NCI-H510A treated with DMSO at 0.1 percent for 48 hours (cell line): Measurements from ENCODE around the gene TDG.
"Not testable (repeated sequence)": the region's sequence is repeated elsewhere in the genome, so short reads cannot be mapped to it uniquely, and the experiment has no call there.

Experiments
- DNase-seq: peaks from one replicate; lab custom pipeline; 2025; lab: John Stamatoyannopoulos, UW

The TDG gene

GRCh38 chr12:104023710-104024109, 58.0 kb downstream of the TDG start:
- no peak for DNase-seq

GRCh38 chr12:104024348-104024747, 58.7 kb downstream of the TDG start:
- no peak for DNase-seq

DNA sequence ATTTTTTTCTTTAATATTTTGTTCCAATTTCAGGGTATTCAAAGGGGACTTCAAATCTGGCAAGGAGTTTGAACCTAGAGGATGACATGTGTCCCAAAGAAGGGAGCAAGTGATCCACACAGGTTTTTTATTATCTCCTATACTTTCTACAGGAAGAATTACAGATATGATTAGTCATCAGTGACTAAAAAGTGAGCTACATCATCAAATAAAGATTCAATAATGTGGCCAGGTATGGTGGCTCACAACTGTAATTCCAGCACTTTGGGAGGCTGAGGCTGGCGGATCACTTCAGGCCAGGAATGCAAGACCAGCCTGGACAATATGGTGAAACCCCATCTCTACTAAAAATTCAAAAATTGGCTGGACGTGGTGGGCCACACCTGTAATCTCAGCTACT, 60.1 kb downstream of the TDG start:
- no peak for DNase-seq

DNA sequence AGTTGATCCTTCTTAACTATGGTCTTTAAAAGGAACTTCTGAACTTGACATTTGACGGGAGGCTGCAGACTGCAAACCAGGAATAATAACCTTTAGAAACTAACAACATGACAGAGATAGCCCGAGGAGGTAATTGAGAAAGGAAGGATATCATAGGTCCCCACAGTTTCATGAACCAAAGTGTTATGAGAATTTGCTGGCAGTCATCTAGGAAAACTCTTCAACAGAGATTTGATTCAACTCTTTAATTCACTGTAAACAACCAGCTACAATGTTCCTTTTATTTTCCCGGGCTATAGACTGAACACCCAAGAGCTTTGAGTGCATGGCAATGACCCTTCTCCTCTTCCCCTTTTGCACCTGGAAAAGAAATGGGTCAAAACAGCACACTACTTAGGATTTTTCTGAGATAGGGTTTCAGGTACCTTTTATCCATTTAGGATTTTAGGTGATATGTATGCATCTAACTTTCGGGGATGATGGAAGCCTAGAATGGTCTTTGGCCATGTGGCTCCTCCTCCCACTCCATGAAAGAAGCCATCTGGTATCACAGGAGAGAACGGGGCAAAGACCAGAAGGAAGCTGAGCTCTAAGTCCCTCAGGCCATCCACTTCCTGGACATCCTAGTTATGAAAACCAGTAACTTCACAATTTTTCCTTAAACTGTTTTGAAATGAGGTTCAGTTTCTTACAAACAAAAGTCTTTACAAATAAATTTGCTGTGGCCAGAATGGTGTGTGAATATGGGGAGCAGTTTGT, 61.3 kb downstream of the TDG start:
- DNase-seq = no peak

DNA sequence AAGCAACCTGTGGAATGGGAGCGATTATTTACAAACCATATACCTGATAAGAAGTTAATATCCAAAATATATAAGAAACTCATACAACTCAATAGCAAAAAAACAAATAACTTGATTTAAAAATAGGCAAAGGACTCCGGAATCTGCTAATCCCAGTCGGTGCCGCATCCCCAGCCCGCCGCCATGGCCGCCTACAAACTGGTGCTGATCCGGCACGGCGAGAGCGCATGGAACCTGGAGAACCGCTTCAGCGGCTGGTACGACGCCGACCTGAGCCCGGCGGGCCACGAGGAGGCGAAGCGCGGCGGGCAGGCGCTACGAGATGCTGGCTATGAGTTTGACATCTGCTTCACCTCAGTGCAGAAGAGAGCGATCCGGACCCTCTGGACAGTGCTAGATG, 64.9 kb downstream of the TDG start:
- not testable (repeated sequence) for DNase-seq

DNA sequence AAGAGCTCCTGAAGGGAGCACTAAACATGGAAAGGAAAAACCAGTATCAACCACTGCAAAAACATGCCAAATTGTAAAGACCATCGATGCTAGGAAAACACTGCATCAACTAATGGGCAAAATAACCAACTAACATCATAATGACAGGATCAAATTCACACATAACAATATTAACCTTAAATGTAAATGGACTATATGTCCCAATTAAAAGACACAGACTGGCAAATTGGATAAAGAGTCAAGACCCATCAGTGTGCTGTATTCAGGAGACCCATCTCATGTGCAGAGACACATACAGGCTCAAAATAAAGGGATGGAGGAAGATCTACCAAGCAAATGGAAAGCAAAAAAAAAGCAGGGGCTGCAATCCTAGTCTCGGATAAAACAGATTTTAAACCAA, 70.5 kb downstream of the TDG start:
- DNase-seq = not testable (repeated sequence)
